ENCODE results near the gene SKIDA1.

SKIDA1 gene

GRCh38 chr10:21524131-21524525, 1.4 kb downstream of the SKIDA1 start:
- H3K4me3 ChIP-seq (ENCODE audit: control insufficient read depth, low read depth, low read length), result no peak overlapping the region

DNA sequence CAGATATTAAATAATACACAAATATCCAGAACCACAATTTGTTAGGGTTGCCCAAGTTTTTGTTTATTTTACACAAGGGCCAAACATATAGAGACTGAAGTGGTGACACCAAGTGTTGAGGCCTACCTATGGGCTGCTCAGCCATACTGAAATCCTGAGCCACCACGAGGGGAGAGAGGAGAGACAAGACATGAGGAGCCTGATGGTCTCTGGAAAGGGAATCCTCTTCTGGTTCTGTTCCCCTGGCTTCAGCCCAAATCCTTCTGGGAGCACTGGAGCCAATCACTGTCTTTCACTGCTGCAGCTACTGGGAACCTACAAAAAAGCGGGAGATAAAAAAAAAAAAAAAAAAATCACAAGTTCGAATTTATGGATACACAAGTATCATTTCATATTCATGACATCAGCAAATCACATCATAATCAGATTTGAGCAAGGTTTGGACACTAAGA, 1.9 kb downstream of the SKIDA1 start:
- TF ChIP-seq CTCF (IDR thresholded peaks at IDR 0.05; ENCODE audit: control insufficient read depth, insufficient read depth, low read depth, low read length, missing control alignments), result no peak
- no peak for DNase-seq (ENCODE audit: low read depth)
- H3K4me3 ChIP-seq (ENCODE audit: control insufficient read depth, low read depth, low read length), result no peak overlapping the region

More at GRCh38 chr10:21524131-21524525, 1.4 kb downstream of the SKIDA1 start:
- no peak for TF ChIP-seq CTCF (IDR thresholded peaks at IDR 0.05; ENCODE audit: control insufficient read depth, insufficient read depth, low read depth, low read length, missing control alignments)
- no peak for DNase-seq (ENCODE audit: low read depth)

DNA sequence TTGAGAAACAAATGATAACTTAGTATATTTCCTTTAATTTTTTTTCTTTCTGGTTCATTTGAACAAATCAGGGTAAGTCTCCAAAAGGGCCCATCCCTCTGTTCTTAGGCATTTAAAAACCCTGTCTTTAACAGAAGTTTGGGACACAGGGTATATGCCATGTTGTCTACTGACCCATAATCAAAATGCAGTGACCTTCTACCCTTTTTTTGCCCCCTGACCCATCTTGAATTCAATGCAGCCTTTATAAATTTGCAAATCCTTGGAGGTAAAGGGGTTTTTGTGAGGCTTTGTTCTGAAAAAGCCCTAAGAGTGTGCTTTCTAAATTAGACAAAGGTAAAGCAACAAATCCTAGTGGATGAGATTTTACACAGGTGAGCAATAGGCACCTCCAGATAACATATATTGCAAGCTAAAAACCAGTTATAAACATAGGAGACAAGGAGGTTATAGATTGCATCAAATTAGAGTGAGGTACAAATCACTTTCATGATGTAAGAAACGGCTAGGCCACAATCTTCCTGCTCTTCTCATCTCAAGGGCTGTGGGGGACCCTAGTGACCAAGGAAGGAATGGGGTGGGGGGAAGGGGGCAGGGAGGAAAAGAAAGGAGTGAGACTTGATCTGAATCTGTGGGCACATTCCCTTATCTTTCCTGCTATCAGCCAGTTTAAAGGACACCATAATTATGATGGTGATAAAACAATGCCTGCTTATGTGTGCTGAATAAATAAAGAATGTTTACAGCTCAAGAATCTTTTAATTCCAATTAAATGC, 2.7 kb downstream of the SKIDA1 start:
- no peak overlapping the region for H3K4me3 ChIP-seq (ENCODE audit: control insufficient read depth, low read depth, low read length)
- no peak for DNase-seq (ENCODE audit: low read depth)
- TF ChIP-seq CTCF (IDR thresholded peaks at IDR 0.05; ENCODE audit: control insufficient read depth, insufficient read depth, low read depth, low read length, missing control alignments), result no peak

GRCh38 chr10:21521751-21522533, 3.5 kb downstream of the SKIDA1 start:
- no peak for TF ChIP-seq CTCF (IDR thresholded peaks at IDR 0.05; ENCODE audit: control insufficient read depth, insufficient read depth, low read depth, low read length, missing control alignments)
- H3K4me3 ChIP-seq (ENCODE audit: control insufficient read depth, low read depth, low read length), result no peak overlapping the region
- no peak for DNase-seq (ENCODE audit: low read depth)

DNA sequence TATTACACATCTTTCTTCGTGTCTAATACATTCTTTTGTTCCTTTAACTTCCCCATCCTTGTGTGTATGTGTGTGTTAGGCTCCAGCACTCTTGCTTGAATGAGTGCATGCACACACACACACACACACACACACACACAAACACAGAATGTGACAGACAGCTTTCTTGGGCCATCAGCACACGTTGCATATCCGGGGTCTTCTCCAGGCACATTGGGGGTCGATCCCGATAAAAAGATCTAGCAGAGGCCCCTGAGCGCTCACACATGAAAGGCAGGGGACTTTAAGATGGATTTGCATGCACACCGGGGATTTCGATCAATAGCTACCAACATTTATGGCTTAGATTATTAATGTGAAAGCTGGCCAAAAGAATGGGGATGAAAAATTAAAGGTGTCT, 4.5 kb downstream of the SKIDA1 start:
- DNase-seq (ENCODE audit: low read depth), result no peak
- H3K4me3 ChIP-seq (ENCODE audit: control insufficient read depth, low read depth, low read length), result no peak overlapping the region
- TF ChIP-seq CTCF (IDR thresholded peaks at IDR 0.05; ENCODE audit: control insufficient read depth, insufficient read depth, low read depth, low read length, missing control alignments), result no peak

GRCh38 chr10:21520509-21520908, 5.0 kb downstream of the SKIDA1 start:
- H3K4me3 ChIP-seq (ENCODE audit: control insufficient read depth, low read depth, low read length), result no peak overlapping the region
- TF ChIP-seq CTCF (IDR thresholded peaks at IDR 0.05; ENCODE audit: control insufficient read depth, insufficient read depth, low read depth, low read length, missing control alignments), result no peak
- no peak for DNase-seq (ENCODE audit: low read depth)
